ENCODE measurements around the gene SLC2A10.

- no peak for TF ChIP-seq GATA2 (IDR thresholded peaks at IDR 0.05; ENCODE audit: low read depth, low read length)
- no peak for TF ChIP-seq GATA3 (IDR thresholded peaks at IDR 0.05; ENCODE audit: low read depth, low read length)
Measured at GRCh38 chr20:46699651-46700359, 9.6 kb upstream of the SLC2A10 start.

All from SH-SY5Y (cell line).